Type B pancreatic cell (in vitro differentiated cells): ENCODE results near the gene C20orf96. TPM values are rescaled to one million over a fixed set of nuclear protein-coding genes. Genes with fewer than 3 reads are reported as not detected.

Experiments used
- DNase-seq: peaks from one replicate; pipeline ENCODE4 v3.0.0; 2021; ENCODE audit warnings: mixed read lengths; ENCODE audit not compliant: unreplicated experiment; ENCODE audit errors: extremely low spot score
- H3K27ac Mint-ChIP-seq: 2 replicates; pipeline ENCODE4 v1.8.0; 2021; ENCODE audit warnings: mild to moderate bottlenecking, mixed read lengths
- H3K27me3 Mint-ChIP-seq: 2 replicates; pipeline ENCODE4 v1.8.0; 2021; ENCODE audit warnings: mixed read lengths
- H3K36me3 Mint-ChIP-seq: 2 replicates; pipeline ENCODE4 v1.8.0; 2021; ENCODE audit warnings: mixed read lengths
- H3K4me1 Mint-ChIP-seq: one replicate; pipeline ENCODE4 v1.8.0; 2021; ENCODE audit warnings: mixed read lengths; ENCODE audit not compliant: unreplicated experiment
- H3K4me3 Mint-ChIP-seq: 2 replicates; pipeline ENCODE4 v1.8.0; 2021; ENCODE audit warnings: mild to moderate bottlenecking, mixed read lengths
- H3K9me3 Mint-ChIP-seq: 2 replicates; pipeline ENCODE4 v1.8.0; 2021; ENCODE audit warnings: mixed read lengths
- CTCF ChIP-seq: fragments of 200-600 bp; sonication (generic); conservative IDR thresholded peaks from 2 replicates; pipeline ENCODE4 v1.5.0; 2021; ENCODE audit warnings: antibody characterized with exemption, mild to moderate bottlenecking
- total RNA-seq: library from RNA; stranded (reverse); gene quantifications from 2 replicates; pipeline ENCODE4 v1.2.1, GENCODE V29; 2021; ENCODE audit warnings: low replicate concordance

The C20orf96 gene
- total RNA-seq, 1 donor from 2014 or later: 27.0 TPM

GRCh38 chr20:313948-314347 is 23.4 kb upstream of the C20orf96 start:
- Mint-ChIP-seq H3K36me3 (no peaks in the 10 kb centered on the region), H3K27me3 (no peaks in the 10 kb centered on the region), H3K4me3 (no peak overlapping the region), H3K9me3 (no peaks in the 10 kb centered on the region), H3K27ac (no peak overlapping the region), H3K4me1 (peaks cover 11% of the 10 kb centered on the region)
- DNase-seq: no peak
- no peak for TF ChIP-seq CTCF

- peaks cover 13% of the 10 kb centered on the region for H3K4me1 Mint-ChIP-seq
- H3K27me3 Mint-ChIP-seq: no peaks in the 10 kb centered on the region
- no peak overlapping the region for H3K4me3 Mint-ChIP-seq
- no peak for TF ChIP-seq CTCF
- no peaks in the 10 kb centered on the region for H3K9me3 Mint-ChIP-seq
- H3K27ac Mint-ChIP-seq: no peak overlapping the region
- no peak for DNase-seq
- no peaks in the 10 kb centered on the region for H3K36me3 Mint-ChIP-seq
Measured at GRCh38 chr20:313402-313801, 22.9 kb upstream of the C20orf96 start.

GRCh38 chr20:312866-313265 is 22.3 kb upstream of the C20orf96 start:
- H3K27me3 Mint-ChIP-seq: no peaks in the 10 kb centered on the region
- DNase-seq: no peak
- H3K4me1 Mint-ChIP-seq: peaks cover 18% of the 10 kb centered on the region
- H3K36me3 Mint-ChIP-seq: no peaks in the 10 kb centered on the region
- H3K27ac Mint-ChIP-seq: no peak overlapping the region
- H3K9me3 Mint-ChIP-seq: no peaks in the 10 kb centered on the region
- no peak for TF ChIP-seq CTCF
- H3K4me3 Mint-ChIP-seq: no peak overlapping the region

- H3K27me3 Mint-ChIP-seq: no peaks in the 10 kb centered on the region
- no peak for TF ChIP-seq CTCF
- no peak overlapping the region for H3K4me3 Mint-ChIP-seq
- H3K9me3 Mint-ChIP-seq: no peaks in the 10 kb centered on the region
- H3K27ac Mint-ChIP-seq: no peak overlapping the region
- DNase-seq: no peak
- H3K4me1 Mint-ChIP-seq: peaks cover 19% of the 10 kb centered on the region
- H3K36me3 Mint-ChIP-seq: no peaks in the 10 kb centered on the region
Measured at GRCh38 chr20:312067-312466, 21.5 kb upstream of the C20orf96 start.

GRCh38 chr20:311609-312008 is 21.1 kb upstream of the C20orf96 start:
- Mint-ChIP-seq H3K27ac (no peak overlapping the region), H3K36me3 (no peaks in the 10 kb centered on the region), H3K27me3 (no peaks in the 10 kb centered on the region), H3K4me3 (peak overlapping the region; percentile 61), H3K4me1 (peaks cover 19% of the 10 kb centered on the region), H3K9me3 (no peaks in the 10 kb centered on the region)
- TF ChIP-seq CTCF: no peak
- DNase-seq: no peak

GRCh38 chr20:310645-311044 is 20.1 kb upstream of the C20orf96 start:
- H3K9me3 Mint-ChIP-seq: no peaks in the 10 kb centered on the region
- no peaks in the 10 kb centered on the region for H3K36me3 Mint-ChIP-seq
- no peak for DNase-seq
- H3K27me3 Mint-ChIP-seq: no peaks in the 10 kb centered on the region
- no peak for TF ChIP-seq CTCF
- peak overlapping the region; percentile 86 for H3K27ac Mint-ChIP-seq
- peaks cover 19% of the 10 kb centered on the region for H3K4me1 Mint-ChIP-seq
- H3K4me3 Mint-ChIP-seq: peak overlapping the region; percentile 89
